Measurements from ENCODE around the gene HEPHL1.

HEPHL1 gene

GRCh38 chr11:94120946-94121345 is 99.8 kb downstream of the HEPHL1 start:
- peak; percentile 83 for DNase-seq (ENCODE audit: low read depth, low spot score)
- no peak overlapping the region for H3K4me3 ChIP-seq (ENCODE audit: low read depth, low read length)
- in situ Hi-C loops (cut with HindIII; ENCODE audit: low sequenced_read_pairs) = no loop called here
- TF ChIP-seq, protein P1, sequence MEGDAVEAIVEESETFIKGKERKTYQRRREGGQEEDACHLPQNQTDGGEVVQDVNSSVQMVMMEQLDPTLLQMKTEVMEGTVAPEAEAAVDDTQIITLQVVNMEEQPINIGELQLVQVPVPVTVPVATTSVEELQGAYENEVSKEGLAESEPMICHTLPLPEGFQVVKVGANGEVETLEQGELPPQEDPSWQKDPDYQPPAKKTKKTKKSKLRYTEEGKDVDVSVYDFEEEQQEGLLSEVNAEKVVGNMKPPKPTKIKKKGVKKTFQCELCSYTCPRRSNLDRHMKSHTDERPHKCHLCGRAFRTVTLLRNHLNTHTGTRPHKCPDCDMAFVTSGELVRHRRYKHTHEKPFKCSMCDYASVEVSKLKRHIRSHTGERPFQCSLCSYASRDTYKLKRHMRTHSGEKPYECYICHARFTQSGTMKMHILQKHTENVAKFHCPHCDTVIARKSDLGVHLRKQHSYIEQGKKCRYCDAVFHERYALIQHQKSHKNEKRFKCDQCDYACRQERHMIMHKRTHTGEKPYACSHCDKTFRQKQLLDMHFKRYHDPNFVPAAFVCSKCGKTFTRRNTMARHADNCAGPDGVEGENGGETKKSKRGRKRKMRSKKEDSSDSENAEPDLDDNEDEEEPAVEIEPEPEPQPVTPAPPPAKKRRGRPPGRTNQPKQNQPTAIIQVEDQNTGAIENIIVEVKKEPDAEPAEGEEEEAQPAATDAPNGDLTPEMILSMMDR (IDR thresholded peaks at IDR 0.05; ENCODE audit: low read depth, low read length) = no peak

- in situ Hi-C loops (cut with HindIII; ENCODE audit: low sequenced_read_pairs) = no loop called here
- DNase-seq (ENCODE audit: low read depth, low spot score) = no peak
- no peak overlapping the region for H3K4me3 ChIP-seq (ENCODE audit: low read depth, low read length)
- TF ChIP-seq, protein P1 (IDR thresholded peaks at IDR 0.05; ENCODE audit: low read depth, low read length) = no peak
Observed at GRCh38 chr11:94125407-94126115, 104.4 kb downstream of the HEPHL1 start.

DNA sequence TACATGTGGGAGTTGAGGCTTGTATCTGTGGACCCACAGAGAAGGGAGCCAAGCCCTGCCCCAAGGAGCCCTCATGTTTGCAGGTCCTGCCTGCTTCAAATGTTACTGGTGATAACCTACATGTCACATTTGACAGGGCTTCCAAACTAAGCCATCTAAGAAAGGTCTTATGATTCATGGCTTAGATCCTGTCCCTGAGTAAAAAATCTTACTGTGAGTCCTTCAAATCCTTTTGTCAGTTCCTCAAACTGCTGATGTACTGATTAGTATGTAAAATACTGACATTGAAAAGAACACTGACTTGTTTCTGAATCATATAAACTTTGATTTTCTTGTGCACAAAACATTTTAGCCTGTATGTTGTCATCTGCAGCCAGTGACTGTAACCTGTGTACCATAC is 106.5 kb downstream of the HEPHL1 start:
- DNase-seq (ENCODE audit: low read depth, low spot score) = no peak
- TF ChIP-seq, protein P1 (IDR thresholded peaks at IDR 0.05; ENCODE audit: low read depth, low read length) = no peak
- H3K4me3 ChIP-seq (ENCODE audit: low read depth, low read length) = peak overlapping the region; percentile 88
- in situ Hi-C loops (cut with HindIII; ENCODE audit: low sequenced_read_pairs) = no loop called here

DNA sequence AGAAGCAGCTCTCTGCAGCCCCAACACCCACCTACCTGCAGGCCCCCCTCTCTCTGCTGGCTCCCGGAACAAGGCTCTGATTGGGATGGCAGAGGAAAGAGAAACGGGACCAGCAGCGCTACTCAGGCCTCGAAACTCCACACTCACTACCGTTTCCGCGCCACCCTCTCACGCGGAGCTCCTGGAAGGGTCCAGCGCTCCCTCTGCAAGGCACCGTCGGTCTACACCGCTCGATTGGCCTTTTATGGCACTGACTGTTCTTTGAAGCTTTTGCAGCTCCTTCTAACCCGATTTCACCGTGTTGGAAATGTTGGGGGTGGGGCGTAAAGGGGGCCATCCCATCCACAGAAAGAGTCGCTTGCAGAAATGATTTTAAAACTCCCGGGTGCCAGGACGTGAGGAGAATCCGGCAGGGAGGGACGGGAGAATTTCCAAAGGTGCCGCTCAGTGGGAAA is 107.2 kb downstream of the HEPHL1 start:
- TF ChIP-seq, protein P1 (IDR thresholded peaks at IDR 0.05; ENCODE audit: low read depth, low read length) = no peak
- no peak for DNase-seq (ENCODE audit: low read depth, low spot score)
- H3K4me3 ChIP-seq (ENCODE audit: low read depth, low read length) = peak overlapping the region; percentile 88
- in situ Hi-C loops (cut with HindIII; ENCODE audit: low sequenced_read_pairs) = no loop called here

- DNase-seq (ENCODE audit: low read depth, low spot score) = peak; percentile 86
- TF ChIP-seq, protein P1 (IDR thresholded peaks at IDR 0.05; ENCODE audit: low read depth, low read length) = no peak
Observed at GRCh38 chr11:94128746-94129511, 107.8 kb downstream of the HEPHL1 start, which contains the start of gene PANX1. Gene PANX1, plus strand, starts transcription at chr11:94128841. Its CDS starts 472 bp downstream, at chr11:94129313.

GRCh38 chr11:94129512-94130297 is 108.6 kb downstream of the HEPHL1 start:
- peak; percentile 37 for DNase-seq (ENCODE audit: low read depth, low spot score)
- H3K4me3 ChIP-seq (ENCODE audit: low read depth, low read length) = peak overlapping the region; percentile 88
- TF ChIP-seq, protein P1 (IDR thresholded peaks at IDR 0.05; ENCODE audit: low read depth, low read length) = no peak
- in situ Hi-C loops (cut with HindIII; ENCODE audit: low sequenced_read_pairs) = no loop called here

More at GRCh38 chr11:94128746-94129511, 107.8 kb downstream of the HEPHL1 start, which contains the start of gene PANX1:
- in situ Hi-C loops (cut with HindIII; ENCODE audit: low sequenced_read_pairs) = no loop called here
- peak within 1 kb of the TSS; percentile 88 for H3K4me3 ChIP-seq (ENCODE audit: low read depth, low read length)

Measured in astrocyte of the spinal cord (primary cell).